ENCODE results near the gene ETV1.
"Not testable (repeated sequence)": the region's sequence is repeated elsewhere in the genome, so short reads cannot be mapped to it uniquely, and the experiment has no call there.

The ETV1 gene

DNA sequence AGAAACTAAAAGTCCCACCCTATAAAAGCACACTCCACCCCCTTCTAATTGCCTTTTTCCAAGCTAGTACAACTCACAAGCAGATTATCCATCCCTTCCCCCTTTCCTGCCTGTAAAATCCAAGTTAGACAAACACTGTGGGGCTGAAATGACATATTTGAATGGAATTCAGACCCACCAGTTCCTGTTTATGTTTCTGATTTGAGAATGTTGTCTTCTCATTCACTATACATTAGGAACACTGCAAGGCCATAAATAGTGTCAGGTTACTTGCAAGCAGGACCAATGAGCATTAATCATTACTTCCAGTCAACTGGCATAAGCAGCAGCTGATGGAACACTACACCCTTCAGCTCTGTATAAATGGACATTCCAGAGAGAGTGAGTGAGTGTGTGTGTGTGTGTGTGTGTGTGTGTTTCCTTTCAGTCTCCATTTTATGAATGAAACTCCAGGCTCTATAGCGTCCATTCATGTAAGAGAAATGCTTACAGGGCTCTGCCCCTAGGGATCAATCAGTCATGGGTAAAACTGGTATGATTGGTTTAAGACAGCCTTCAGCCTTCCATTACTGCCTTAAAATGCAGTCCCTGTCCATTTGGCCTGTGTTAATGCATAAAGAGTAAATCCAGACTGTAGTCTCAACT lies 69.3 kb downstream of the ETV1 start:
- no peak for DNase-seq

DNA sequence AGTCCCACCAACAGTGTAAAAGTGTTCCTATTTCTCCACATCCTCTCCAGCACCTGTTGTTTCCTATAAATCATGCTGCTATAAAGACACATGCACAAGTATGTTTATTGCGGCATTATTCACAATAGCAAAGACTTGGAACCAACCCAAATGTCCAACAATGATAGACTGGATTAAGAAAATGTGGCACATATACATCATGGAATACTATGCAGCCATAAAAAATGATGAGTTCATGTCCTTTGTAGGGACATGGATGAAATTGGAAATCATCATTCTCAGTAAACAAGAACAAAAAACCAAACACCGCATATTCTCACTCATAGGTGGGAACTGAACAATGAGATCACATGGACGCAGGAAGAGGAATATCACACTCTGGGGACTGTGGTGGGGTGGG lies 71.1 kb downstream of the ETV1 start:
- DNase-seq, result not testable (repeated sequence)

DNA sequence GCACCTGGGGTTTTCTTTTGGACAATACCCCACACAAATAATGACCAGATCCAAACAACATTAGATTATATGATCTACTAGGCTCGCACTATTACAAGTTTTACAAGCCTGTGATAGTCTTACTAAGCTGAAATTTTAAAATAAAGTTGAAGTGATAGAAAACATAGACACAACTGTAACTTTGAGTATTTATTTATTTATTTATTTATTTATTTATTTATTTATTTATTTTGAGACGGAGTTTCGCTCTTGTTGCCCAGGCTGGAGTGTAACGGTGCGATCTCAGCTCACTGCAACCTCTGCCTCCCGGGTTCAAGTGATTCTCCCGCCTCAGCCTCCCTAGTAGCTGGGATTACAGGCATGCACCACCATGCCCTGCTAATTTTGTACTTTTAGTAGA lies 72.4 kb downstream of the ETV1 start:
- DNase-seq, result not testable (repeated sequence)

DNA sequence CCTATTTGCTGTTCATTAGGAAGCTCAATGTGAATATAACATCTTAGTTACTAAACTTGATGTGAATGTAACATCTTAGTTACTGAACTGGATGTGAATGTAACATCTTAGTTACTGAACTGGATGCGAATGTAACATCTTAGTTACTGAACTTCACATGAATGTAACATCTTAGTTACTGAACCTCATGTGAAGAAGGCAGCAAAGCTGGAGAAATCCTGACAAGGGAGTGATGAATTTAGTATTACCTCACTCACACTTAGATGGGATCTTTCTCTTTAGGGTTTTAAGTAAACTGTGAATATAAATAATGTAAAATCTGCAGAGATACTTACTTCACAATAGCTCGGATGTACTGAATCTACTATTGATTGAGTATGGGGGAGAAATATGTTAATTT lies 73.6 kb downstream of the ETV1 start:
- DNase-seq, result no peak

DNA sequence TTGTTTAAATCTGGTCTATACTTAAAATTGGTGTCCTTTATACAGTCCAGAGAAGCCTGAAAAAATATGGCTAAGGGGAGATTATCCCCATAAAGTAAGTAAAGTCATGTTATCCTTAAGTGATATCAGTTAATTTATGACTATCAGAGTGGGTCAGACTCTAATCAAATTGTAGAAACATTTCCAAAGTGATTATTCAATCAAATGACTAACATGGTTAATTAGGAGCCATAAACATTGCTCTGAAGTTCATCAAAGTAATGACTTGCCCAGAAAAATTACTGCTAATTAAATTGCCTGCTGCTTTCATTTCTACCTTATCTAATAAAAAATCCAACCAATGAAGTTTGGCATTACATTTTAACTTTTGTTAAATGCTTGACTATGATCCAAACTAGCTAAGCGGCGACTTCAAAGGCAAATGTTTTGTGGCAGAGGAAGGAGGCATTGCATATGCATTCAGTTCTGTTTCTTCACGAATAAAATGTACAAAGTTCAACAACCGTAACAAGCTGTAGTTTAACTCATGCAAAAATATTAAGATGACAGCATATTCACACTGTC lies 76.7 kb downstream of the ETV1 start:
- no peak for DNase-seq

DNA sequence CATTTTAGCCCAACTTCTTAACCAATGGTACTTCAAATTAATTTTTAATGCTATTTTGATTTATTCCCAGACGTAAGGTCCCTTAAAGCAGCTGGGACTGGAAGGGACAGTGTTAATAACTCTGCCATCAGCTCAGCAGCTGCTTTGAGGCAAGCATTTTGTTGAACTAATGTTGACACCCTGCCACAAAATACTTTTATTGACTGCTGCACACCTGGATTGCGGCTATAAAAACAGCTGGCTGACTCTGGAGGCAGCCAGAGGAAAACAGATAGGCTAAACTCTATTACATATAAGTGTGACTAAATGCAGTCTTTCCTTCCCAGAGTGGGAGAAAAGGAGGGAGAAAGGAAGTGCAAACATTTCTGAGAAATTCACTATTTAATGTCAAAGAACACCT lies 77.6 kb downstream of the ETV1 start:
- DNase-seq, result no peak

DNA sequence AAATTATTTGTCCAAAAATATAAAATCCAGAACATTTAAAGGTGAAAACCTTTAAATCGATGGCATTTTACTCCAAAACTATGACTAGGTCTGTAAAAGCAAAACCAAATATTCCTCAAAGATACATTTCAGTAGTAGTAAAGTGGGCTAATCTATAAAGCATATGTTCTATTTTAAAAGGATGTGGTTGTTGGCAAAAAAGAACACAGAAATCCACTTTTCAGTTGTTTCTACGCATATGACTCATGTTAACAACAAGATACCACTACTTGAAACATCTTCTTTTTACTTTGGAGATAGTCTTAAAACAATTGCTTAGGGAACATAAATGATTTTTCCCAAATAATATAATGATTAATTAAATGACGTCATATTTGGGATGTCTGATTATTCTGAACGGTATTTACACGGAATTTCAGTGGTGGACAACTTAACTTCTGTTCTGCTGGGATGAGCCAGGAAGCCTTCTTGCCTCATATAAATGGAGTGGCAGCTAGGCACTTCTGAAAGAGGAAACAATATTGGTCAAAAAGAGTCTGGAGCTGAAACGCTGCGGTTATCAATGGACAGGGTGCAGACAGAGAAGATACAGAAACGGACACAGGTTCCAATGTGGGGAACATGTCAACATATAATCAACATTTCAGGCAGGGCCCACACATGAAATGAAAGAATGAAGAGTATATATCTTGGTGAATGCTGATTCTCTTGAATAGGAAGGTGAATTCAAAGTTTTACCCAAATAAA lies 78.5 kb downstream of the ETV1 start:
- DNase-seq, result no peak

DNA sequence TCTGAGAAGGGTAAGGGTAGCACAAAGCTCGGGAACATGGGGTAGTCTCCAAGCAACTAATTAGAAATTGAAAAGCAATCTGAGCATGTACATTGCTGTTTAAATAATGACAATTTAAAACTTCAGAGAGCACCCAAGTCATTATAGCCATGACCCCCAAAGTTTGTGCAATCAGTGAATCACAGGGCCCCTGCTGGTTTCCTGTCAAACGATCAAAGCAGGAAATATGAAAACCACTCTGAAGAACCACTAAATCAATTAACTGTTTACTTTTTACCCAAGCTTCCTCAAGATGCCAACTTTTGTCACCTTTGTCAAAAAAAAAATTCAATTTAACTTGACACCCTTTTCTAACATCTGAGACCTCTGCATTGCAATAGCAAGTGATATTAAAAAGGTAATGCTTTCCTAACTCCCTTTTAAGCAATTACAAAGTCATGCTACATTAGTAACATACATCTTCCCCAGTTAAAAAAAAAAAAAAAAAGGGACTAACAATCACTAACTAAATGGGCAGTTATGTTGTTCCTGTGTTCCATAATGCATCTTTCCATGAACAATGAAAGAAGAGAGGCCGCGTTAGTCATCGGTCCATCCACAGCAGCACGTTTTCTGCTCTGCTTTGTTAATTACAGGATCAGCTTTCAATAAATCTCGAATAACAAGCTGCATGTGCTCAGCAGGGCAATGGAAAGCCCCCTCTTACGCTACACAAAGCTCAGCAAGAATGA lies 80.6 kb downstream of the ETV1 start:
- DNase-seq, result peak; percentile 20

DNA sequence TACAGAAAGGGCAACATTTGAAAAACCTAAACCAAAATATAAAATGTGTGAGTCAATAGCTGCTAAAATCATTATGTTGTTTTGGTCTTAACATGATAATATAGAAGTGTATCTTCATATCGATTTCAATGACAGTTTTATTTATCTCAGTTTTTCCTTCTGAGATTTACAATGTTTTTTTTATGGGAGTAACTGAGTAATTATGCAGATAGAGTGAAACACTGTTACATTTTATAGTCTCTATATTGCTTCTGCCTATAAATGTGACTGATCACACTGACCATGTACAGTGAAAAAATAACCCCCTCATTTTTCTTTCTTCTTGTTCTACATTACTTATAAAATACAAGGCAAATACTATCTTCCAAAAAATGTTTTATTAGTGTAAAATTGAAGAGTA lies 81.6 kb downstream of the ETV1 start:
- DNase-seq, result no peak

DNA sequence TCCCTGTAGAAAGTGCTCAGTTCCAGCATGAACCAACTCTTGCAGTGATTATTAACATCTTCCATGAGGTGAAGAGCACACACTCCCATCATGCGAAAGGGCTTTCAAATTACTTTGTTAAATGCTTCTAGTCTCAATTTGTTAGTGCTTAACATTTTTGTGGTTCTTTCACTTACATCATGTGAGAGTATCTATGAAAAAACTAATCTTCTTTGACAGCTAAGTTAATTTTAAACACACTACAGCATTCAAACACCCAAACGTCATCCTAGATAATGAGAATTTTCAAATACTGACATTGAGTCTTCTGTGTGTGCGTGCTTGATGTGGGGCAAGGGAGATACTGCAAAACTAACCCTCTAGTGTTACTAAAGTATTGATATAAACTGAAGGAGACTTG lies 84.8 kb downstream of the ETV1 start:
- DNase-seq, result no peak

DNA sequence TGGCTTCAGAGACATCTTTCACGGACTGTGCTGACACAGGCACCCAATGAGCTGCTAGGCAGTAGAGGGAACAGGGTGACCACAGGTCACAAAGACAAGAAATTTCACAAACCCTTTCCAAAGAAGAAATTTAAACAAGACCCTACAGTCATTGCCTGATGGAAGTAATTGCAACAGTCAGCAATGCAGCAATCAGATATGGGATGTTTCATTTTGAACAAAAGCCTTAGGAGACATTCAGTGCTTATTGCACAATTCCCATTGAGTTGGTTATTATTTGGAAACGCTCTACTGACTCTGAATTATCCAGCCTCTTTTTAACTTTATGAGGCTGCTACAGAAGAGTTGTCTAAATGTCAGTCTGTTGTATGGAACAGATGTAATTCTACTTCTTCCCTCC lies 85.5 kb downstream of the ETV1 start:
- no peak for DNase-seq

DNA sequence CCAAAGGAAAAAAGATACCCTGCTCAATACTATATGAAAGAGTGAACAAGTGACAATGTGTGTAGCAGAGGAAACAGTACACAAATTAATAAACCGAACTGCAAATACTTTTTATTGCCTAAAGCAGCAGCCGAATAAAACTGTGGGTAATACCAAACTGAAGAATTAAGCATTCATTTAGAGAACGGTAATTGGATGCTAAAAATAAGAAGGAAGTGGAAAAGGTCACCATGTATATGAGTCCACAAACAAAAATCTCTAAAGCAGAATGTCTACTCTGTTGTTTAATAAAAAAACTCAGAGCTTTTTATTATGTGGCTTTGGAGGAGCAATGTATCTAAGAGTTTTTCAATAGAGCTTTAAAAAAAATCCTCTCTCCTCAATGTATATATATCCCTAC lies 87.9 kb downstream of the ETV1 start:
- no peak for DNase-seq

DNA sequence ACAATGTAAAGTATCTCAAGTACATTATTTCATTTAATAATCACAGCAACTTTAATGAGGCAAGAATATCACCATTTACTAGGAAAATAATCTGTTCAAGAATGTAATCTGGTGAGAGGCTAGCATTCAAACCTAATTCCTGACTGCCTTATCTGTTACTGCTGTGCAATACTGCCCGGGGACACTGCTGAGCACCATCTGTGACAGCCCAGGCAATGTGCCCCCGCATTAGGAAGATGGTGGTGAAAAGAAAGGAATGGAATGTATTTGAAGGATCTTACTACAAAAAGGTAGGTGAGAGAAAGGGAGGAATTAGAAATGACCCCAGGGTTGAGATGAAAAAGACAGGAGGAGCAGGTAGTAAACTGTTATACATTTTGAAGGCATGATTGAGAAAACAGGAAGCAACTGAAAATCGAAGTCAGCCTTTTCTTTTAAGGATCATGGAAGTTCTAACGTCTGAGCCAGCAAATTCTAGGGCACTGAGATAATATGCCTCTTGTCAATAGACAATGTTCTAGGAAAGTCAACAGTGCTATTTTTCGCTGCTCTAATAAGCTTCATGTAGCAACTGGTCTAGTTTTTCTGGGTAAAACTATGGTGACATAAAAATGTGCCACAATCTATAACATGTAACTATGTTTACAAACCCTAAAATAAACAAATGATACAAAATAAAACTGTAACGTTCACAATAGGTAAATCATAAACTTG lies 90.4 kb downstream of the ETV1 start:
- DNase-seq, result no peak

DNA sequence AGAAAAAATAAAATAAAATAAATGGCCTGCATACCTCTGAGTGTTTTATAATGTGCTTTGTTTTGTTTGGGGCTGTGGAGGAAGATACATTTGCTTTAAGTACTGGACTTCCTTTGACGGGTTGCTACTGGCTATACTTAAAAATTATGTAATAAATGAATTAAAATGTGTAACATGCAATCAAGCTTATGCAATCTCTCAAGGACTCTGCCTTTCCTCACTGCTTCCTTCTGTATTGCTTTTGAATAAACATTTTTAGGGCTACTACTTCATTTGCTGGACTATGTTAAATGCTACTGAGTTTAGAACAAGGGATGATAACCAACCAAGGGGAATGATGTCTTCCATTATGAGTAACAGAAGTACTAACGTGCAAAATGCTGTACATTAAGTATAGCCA lies 91.6 kb downstream of the ETV1 start:
- no peak for DNase-seq

DNA sequence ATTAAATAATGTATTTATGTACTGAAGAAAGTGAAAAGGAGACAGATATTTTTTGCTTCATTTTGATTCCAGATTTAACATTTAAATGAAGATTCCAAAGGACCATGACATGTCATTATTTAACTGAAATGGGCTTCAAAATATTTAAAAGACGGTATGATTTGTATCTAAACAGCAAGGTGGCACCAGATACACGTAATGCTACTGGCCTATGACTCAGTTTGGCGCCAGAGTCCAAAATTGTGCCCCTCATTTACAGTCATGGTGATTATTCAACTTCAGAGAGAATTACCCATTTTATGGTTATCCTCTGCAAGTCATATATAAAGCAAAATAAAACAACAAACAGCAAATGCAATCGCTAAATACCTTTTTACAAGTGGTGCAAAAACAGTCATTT lies 94.5 kb downstream of the ETV1 start:
- no peak for DNase-seq

DNA sequence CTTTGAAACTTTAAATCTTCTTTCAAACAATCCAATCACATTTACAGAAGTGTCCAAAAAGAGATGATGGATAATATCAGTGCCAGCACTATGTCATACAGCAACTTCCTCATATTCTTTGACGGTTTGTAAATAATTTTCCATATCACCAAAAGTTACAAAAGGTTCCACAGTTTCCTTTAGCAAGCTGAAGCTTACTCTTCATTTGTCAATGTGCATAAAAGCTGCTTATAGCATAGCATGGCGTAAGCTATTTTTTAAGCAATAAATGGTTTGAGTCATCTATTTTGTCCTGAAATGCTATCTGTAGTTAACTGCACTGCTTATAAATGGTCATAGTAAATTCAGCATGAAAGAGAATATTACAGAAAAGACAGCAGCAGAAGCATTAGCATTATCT lies 95.1 kb downstream of the ETV1 start:
- no peak for DNase-seq

DNA sequence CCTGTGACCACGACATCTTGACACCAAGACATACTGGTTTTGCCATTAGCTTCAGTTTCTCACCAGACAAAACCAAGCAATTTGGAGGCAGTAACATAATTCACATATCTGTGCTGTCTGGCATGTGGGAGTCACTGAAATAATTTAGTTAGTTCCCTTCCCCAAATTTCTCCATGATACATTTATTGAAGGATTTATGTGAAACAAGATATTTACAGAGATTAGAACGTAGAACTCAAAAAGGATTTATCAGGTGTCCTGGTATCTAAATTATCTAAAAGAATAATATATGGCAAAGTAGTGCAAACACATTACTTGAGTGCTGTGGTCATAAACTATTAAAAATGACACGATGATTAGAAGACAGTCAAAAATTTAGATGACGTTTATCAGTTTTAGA lies 98.7 kb downstream of the ETV1 start:
- DNase-seq, result no peak

DNA sequence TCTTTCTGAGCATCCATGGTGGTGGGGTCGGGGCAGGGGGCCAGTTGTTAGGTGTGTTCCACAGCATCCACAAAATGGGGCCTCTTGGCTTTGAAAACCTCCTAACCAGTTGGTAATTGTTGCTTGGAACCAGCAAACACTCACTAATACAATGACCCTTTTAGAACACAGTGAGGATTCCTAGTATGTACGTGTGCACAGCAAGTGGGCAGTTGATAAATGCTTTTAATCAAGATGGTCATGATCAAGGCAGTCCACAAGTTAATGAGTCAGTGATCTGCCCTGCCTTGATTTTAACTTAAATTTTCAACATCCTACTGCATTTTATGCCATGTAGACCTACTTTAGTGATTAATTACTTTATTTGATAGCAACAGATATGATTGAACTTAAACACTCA lies 103.1 kb downstream of the ETV1 start:
- no peak for DNase-seq

DNA sequence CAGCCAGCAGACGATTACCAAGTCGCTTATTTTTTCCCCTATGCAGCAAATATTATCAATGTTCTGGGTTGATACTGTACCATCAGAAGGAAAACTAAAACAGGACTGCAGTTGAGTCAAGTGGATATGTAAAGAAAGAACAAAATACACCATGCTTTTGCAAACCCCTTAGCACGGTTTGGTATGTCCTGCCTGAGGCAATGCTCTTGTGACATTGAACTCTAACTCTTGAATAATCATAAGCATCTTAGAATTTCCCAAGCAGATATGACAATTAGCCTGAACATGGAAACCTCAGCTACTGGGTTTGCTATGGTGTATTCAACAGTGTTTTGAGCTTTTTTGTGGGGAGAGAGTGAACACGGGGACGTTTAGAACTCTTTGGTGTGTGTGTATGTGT lies 107.4 kb downstream of the ETV1 start:
- DNase-seq, result no peak

DNA sequence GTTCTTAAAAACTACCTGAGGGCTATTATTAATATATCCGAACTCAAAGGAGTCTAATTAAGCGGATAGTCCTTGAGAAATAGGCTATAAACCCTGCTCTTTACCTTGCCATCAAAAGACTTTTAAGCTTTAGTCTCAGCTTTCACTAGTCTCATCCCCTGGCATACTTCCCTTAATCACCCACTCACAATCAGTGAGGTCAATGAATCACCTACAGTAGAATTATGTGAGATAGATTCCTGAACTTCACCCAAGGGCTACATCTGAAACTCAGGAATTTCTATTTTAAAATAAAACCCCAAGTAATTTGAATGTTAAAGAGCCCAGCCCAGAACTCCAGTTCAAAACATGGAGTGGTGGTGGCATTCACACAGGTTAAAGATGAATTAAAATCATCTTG lies 108.7 kb downstream of the ETV1 start:
- DNase-seq, result no peak

DNA sequence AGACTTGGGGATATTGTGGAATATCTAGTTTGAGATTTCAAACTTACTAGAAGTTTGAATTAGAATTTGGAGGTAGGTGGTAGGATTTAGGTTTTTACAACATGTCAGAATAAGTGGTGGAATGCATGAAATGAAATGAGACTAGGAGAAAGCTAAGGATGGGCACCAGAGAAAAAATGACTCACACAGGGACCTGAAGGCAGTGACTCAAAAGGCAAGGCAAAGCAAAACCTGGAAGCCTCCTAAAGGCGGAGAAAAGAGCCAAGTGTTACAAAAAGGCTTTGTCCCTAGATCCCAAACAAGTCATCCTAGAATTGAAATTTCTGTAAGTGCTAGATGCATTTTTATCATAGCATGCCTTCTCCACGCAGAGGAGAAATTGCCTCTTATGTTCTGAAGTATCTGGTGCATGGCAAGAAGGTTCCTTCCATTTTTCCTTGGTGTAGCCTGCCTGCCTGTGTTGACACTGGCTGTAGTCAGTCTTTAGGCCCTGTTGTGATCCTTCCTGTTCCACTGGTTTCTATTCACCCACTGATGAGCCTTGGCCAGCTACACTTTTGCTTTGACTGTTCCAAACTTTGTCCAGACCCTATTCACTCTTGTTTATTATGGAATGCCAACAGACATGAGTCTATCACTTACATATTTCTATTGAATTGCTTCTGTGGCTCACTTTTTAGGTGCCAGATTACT lies 109.3 kb downstream of the ETV1 start:
- DNase-seq, result no peak

DNA sequence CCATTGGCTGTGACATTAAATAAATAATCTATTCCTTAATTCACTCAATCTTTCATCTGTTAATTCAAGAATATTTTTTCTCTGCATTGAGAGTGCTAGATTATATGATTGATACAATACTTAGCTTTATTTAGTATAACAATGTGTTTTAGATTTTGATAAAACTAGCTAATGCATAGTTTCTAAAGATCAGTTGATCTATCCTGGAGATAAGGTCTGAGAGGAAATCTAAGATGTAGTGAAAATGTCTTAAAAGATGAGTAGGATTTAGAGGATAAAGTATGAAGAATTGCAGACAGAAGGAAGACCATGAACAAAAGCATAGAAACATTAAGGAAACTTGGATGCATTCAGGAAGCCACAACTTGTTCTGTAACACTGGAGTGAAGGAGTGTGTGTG lies 110.3 kb downstream of the ETV1 start:
- no peak for DNase-seq

DNA sequence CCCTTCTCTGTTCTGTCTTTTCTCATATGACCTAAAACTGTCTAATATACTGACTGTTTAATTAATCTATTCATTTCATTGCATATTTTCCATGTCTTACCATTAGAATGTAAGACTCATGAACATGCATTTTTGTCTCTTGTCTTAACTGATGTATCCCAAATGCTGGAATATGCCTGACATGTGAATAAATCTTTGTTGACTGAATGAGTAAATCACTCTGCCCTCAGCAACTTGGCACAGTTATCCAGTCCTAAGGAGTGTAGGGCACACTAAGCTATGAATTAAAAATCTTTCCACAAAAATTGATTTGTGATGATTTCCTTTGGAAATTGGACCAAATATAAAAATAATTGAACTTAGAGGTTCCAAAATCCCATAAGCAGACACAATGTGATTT lies 111.3 kb downstream of the ETV1 start:
- DNase-seq, result no peak

Data from activated gamma-delta T cell treated with Interleukin-2 at 50 U/mL for 16 hours (primary cell).